Activated CD4-positive, alpha-beta T cell treated with anti-CD3 and anti-CD28 coated beads, Interleukin-10, Interleukin-2, amounts not matched to agents 100 ng/mL and 50 ng/mL, durations not matched to agents 16 hours and 8 hours (primary cell): ENCODE results near the gene SOX18.

Source experiments
- DNase-seq: peaks from one replicate; pipeline ENCODE4 v3.0.0-alpha.2; 2020

SOX18 gene

GRCh38 chr20:64051561-64052325 lies 2.3 kb upstream of the SOX18 start:
- no peak for DNase-seq

- no peak for DNase-seq
Measured at GRCh38 chr20:64051033-64051452, 1.6 kb upstream of the SOX18 start.

DNA sequence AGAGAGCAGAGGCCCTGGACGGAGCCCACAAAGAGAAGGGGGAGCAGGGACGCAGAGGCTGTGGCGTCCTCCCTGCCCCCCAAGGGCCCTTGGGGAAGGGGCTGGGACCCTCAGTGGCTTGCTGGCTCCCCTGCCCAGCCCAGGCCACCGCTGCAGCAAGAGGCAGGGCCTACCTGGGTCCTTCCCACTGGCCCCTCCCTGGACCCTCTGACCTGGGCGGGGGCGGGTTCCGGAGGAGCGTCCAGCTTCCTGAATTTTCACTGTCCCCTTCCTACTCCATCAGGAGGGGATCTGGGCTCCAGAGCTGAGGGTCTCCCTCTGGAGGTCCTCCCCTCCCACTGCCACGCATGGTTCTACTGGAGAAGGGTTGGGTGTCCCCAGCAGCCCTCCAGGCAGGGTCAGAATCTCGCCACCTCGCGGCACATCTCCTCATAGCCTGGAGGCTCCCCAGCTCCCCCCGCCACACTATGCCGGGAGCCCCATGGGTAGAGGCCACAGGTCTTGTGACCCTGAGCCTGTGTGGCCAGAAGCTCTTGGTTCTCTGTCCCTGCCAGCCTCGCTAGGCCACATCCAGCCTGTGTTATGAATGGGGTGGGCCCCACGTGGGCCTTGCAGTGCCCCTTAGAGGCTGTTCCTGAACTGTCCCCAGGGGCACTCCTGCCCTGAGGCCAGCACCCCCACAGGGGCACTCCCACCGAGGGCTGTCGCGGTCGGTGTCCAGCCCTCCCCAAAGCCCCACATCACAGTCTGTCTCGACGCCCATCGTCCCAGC lies 1.0 kb upstream of the SOX18 start:
- DNase-seq, result no peak

GRCh38 chr20:64049878-64050260 lies 430 bp upstream of the SOX18 start:
- no peak for DNase-seq

DNA sequence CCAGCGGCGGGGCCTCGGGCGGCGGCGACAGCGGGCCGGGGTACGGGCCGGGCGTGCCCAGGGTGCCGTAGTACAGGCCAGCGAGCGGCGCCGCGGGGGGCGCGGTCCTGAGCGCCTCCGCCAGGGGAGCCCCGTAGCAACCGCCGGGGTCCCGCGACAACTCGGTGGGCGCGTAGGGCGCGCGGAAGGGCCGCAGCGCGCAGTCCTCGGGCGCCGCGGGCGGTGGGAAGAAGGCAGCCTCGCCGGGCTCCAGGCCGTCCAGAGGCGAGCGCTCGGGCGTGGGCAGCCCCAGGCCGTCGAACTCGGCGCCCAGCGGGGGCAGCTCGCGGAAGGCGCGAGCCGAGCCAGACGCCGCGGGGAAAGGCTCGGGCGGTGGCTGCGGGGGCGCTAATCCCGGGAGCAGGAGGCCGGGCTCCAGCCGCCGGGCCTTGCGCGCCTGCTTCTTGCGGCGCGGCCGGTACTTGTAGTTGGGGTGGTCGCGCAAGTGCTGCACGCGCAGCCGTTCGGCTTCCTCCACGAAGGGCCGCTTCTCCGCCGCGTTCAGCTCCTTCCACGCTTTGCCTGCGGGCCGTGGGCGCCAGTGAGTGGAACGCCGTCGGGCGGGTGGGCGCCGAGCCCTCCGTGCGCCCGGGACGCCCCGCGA lies 916 bp downstream of the SOX18 start:
- DNase-seq, result no peak

DNA sequence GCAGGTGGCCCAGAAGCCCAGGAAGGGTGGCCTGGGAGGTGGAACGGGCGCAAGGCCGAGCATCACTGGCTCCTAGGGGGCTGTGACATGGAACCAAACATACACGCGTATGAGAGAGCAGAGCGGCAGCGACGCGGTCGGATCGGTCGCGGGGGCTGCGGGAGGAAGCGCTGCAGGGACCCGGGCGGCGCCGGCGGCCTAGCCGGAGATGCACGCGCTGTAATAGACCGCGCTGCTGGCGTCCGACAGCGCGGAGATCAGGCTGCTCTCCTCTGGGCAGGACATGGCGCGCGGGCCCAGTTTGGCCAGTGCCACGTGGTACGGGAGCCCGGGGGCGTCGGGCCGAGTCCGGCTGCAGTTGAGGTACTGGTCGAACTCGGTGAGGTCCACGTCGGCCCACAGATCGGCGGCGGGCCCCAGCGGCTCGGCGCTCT lies 1.5 kb downstream of the SOX18 start:
- DNase-seq, result no peak

DNA sequence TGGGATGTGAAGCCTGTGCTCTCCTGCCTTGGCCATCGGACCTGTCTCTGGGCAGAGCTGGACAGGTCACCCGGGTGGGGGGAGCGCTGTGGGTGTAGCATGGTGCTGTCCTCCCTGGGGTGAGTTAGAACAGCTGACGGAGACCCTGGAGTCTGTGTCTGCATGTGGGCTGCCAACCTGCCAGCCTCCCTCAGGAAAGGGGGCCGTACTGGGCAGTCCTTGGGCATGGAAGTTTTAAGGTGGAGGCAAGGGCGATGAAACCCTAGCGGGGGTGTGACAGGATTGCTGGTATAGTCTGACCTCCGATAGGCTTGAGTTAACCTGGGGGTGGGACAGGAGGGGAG lies 2.4 kb downstream of the SOX18 start:
- no peak for DNase-seq

- no peak for DNase-seq
Measured at GRCh38 chr20:64045346-64046011, 4.0 kb downstream of the SOX18 start.

- no peak for DNase-seq
Measured at GRCh38 chr20:64044484-64045247, 4.8 kb downstream of the SOX18 start.

DNA sequence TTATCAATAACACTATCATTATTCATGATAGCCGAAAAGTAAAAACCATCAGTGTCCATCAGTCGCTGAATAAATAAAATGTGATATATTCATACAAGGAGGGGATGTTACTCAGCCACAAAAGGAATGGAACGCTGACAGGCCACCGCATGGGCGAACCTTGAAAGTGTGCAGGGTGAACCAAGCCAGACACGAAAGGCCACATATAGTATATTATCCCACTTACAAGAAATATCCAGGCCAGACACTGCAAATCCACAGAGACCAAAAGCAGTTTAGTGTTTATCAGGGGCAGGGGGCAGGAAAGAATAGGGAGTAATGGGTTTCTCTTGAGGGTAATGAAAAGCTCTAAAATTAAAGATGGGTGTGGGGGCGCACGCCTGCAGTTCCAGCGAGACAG lies 5.7 kb downstream of the SOX18 start:
- no peak for DNase-seq

GRCh38 chr20:64042054-64042781 lies 7.2 kb downstream of the SOX18 start:
- DNase-seq, result no peak

DNA sequence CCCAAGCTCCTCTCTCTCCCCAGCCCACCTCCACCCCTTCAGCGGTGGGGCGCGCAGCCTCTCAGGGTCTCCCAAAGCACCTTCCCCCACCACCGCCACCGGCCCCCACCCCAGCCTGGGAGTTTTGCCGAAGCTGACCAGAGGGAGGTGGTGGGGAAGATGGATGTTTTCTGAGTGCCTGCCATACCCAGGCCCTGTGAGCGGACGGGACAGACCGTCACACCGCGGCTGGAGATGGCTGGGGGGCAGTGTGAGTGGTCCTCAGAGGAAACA lies 7.7 kb downstream of the SOX18 start:
- no peak for DNase-seq

- no peak for DNase-seq
Measured at GRCh38 chr20:64041040-64041780, 8.2 kb downstream of the SOX18 start.

DNA sequence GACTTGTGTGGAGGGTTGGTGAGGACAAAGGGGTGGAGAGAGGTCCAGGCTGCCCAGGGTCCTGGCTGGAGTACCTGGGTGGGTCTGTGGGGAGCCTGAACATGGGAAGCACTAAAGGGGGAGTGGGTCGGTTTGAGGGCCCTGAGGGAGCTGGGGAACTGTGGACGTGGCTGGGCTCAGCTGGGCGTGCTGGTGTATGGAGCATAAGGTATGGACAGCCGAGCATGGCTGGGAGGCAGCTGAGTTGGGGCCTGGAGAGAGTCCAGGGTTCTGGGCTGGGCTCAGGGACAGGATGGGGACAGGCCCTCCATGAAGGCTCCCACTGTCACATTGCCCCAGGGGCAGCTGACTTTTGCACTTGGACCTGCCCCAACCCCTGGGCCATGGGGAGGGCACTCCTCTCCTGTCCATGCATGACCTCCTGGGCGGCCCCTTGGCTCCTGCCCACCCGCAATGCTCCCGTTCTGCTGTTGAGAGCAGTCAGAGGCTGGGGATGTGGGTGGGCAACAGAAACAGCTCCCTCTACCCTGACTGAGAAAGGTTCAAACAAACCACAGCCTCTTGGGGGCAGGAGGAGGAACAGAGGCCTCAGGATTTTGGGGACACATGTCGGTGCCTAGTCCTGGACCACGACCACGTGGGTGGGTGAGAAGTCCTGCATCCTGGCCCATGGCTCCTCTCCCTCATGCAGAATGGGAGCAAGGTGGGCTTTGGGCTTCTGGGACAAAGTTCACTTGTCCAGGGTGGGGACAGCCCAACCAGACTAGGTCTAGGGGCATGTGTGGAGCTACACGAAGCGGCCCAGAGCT lies 9.0 kb downstream of the SOX18 start:
- DNase-seq, result no peak

DNA sequence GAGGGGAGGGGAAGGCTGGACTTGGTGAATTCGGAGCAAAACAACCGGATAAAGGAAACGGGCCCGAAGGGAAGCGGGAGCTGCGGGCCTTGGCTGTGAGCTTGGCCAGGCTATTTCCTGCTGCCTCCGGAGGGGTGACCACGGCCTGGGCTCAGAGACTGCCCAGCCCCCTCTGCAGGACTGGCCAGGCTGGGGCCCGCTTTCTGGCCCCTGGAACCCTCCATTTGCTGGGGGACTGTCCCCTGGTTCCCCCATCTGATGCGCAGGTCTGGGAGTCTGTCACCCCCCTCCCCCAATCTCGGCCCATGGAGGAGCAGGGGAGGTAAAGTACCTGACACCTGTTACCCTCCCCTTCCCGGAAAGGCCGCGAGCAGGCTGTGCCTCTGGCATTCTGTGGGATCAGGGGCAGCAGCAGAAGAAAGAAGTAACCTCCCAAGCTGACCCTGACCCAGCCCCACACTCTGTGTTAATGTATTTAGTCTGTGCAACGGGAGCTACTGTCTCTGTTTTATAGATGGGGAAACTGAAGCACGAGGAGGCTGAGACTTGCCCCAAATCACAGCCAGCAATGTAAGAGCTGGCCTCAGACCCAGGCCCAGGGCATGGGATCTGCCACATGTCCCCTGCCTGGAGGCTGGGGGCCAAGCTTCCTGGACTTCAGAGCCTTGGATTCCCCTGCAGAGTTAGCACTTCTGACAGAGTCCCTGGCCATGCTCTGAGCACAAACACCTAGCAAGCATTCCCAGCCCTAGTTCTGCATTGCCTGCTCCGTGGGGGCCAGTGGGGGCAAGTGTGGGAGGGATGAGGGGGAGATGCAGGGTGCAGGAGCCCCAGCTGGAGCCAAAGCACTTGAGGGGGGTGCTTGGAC lies 9.9 kb downstream of the SOX18 start:
- DNase-seq, result no peak

- DNase-seq, result peak; percentile 83
Measured at GRCh38 chr20:64038565-64039292, 10.7 kb downstream of the SOX18 start.

- DNase-seq, result no peak
Measured at GRCh38 chr20:64038224-64038564, 11.2 kb downstream of the SOX18 start.

- peak; percentile 44 for DNase-seq
Measured at GRCh38 chr20:64037498-64038213, 11.8 kb downstream of the SOX18 start.

DNA sequence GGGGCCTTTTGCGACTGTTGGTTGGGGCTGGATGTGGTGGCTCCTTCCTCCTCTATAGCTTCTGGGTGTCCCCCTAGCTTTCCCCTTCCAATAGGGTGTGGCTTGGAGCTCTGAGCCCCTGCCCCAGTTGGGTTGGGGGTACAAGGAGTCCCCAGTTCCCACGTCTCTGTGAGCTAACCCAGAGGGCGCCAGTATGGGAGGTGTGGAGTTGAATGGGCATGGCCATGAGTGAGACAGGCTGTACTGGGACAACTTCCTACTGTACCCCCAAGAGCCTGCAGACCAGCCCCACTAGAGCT lies 12.3 kb downstream of the SOX18 start:
- no peak for DNase-seq
